ENCODE measurements around the gene CRYBA1.

DNA sequence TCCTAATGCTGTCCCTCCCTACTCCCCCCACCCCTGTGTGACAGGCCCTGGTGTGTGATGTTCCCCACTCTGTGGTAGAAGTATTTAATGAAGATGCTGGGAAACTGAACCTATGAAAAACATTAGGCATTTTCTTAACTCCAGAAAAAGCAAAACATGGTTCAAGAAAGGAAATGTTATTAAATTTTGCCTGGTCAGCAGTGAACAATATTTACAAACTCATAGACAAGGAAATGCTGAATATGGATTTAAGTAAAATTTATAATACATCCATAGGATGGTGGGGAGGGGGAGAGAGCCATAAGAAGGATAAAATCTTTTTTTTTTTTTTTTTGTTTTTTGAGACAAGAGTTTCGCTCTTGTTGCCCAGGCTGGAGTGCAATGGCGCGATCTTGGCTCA is 10.8 kb upstream of the CRYBA1 start:
- no peak for TF ChIP-seq POLR2AphosphoS5 (IDR thresholded peaks at IDR 0.05; ENCODE audit: low read depth, low read length)
- TF ChIP-seq SIN3A (IDR thresholded peaks at IDR 0.05; ENCODE audit: borderline replicate concordance, insufficient read depth, low read length) = no peak

Data from PFSK-1 (cell line).